NCI-H446 treated with DMSO at 0.1 percent for 48 hours (cell line): ENCODE data around the gene SH2D5.

Source experiments
- DNase-seq: peaks from one replicate; lab custom pipeline; 2025; lab: John Stamatoyannopoulos, UW

The SH2D5 gene

GRCh38 chr1:20732588-20733359, at the start of gene SH2D5:
Gene SH2D5 (minus strand): TSS chr1:20732703. CDS start chr1:20728044, 4,659 bp downstream.
- no peak for DNase-seq

GRCh38 chr1:20775700-20776099, 43.2 kb upstream of the SH2D5 start:
- no peak for DNase-seq

- DNase-seq = no peak
Observed at GRCh38 chr1:20771780-20772179, 39.3 kb upstream of the SH2D5 start.

GRCh38 chr1:20770314-20771087, 38.0 kb upstream of the SH2D5 start:
- no peak for DNase-seq

- no peak for DNase-seq
Observed at GRCh38 chr1:20767271-20767670, 34.8 kb upstream of the SH2D5 start.

GRCh38 chr1:20763417-20763816, 30.9 kb upstream of the SH2D5 start:
- DNase-seq = no peak

- DNase-seq = no peak
Observed at GRCh38 chr1:20760322-20760721, 27.8 kb upstream of the SH2D5 start.

GRCh38 chr1:20753589-20753988, 21.1 kb upstream of the SH2D5 start:
- no peak for DNase-seq

GRCh38 chr1:20751462-20751990, 19.0 kb upstream of the SH2D5 start:
- DNase-seq = no peak

- DNase-seq = no peak
Observed at GRCh38 chr1:20742671-20743070, 10.2 kb upstream of the SH2D5 start.

- peak; percentile 11 for DNase-seq
Observed at GRCh38 chr1:20740781-20741180, 8.3 kb upstream of the SH2D5 start.

GRCh38 chr1:20739225-20739624, 6.7 kb upstream of the SH2D5 start:
- DNase-seq = no peak

- DNase-seq = no peak
Observed at GRCh38 chr1:20735581-20736111, 3.1 kb upstream of the SH2D5 start.

GRCh38 chr1:20733360-20733975, 965 bp upstream of the SH2D5 start:
- DNase-seq = no peak

GRCh38 chr1:20732071-20732587, 374 bp downstream of the SH2D5 start:
- DNase-seq = peak; percentile 57

GRCh38 chr1:20731057-20731991, 1.2 kb downstream of the SH2D5 start:
- DNase-seq = no peak

GRCh38 chr1:20730690-20731056, 1.8 kb downstream of the SH2D5 start:
- no peak for DNase-seq

GRCh38 chr1:20729990-20730689, 2.4 kb downstream of the SH2D5 start:
- no peak for DNase-seq

- no peak for DNase-seq
Observed at GRCh38 chr1:20729155-20729931, 3.2 kb downstream of the SH2D5 start.
